Hematopoietic multipotent progenitor cell treated with erythropoietin and hydrocortisone succinate and interleukin-3 and kit ligand, for 15 days (in vitro differentiated cells): ENCODE measurements around the gene CPAMD8.

Experiments used
- DNase-seq: peaks from one replicate; pipeline ENCODE4 v3.0.0-alpha.2; 2015; ENCODE audit warnings: low spot score

Gene CPAMD8

GRCh38 chr19:16872728-16873127 lies 153.9 kb downstream of the CPAMD8 start:
- no peak for DNase-seq

GRCh38 chr19:16871871-16872270 lies 154.7 kb downstream of the CPAMD8 start:
- no peak for DNase-seq

GRCh38 chr19:16869331-16869972 lies 157.2 kb downstream of the CPAMD8 start:
- no peak for DNase-seq

GRCh38 chr19:16868423-16869130 lies 158.0 kb downstream of the CPAMD8 start:
- no peak for DNase-seq

GRCh38 chr19:16867211-16867610 lies 159.4 kb downstream of the CPAMD8 start:
- DNase-seq, result no peak

GRCh38 chr19:16862826-16863415 lies 163.7 kb downstream of the CPAMD8 start:
- no peak for DNase-seq

GRCh38 chr19:16861834-16862233 lies 164.8 kb downstream of the CPAMD8 start:
- DNase-seq, result no peak

GRCh38 chr19:16861011-16861410 lies 165.6 kb downstream of the CPAMD8 start:
- no peak for DNase-seq

- DNase-seq, result no peak
These were observed 166.5 kb downstream of the CPAMD8 start for GRCh38 chr19:16860118-16860517.

- no peak for DNase-seq
These were observed 167.0 kb downstream of the CPAMD8 start for GRCh38 chr19:16859626-16860025.

GRCh38 chr19:16856091-16856490 lies 170.5 kb downstream of the CPAMD8 start:
- DNase-seq, result no peak

GRCh38 chr19:16853066-16853465 lies 173.5 kb downstream of the CPAMD8 start:
- no peak for DNase-seq

- DNase-seq, result no peak
These were observed 175.4 kb downstream of the CPAMD8 start for GRCh38 chr19:16851031-16851712.

GRCh38 chr19:16850133-16850532 lies 176.5 kb downstream of the CPAMD8 start:
- no peak for DNase-seq

- DNase-seq, result no peak
These were observed 177.4 kb downstream of the CPAMD8 start for GRCh38 chr19:16849168-16849567.

GRCh38 chr19:16847430-16847829 lies 179.2 kb downstream of the CPAMD8 start:
- DNase-seq, result no peak

- no peak for DNase-seq
These were observed 179.7 kb downstream of the CPAMD8 start for GRCh38 chr19:16846901-16847300.
